GM12878 (cell line): Measurements from ENCODE around the gene FSTL4. TPM values are rescaled to one million over a fixed set of nuclear protein-coding genes. Genes with fewer than 3 reads are reported as not detected.

ENCODE experiments used
- ATAC-seq: fragments of 200-7000 bp; cut with Tn5 transposase; 3 replicates; pipeline ENCODE4 v1.9.1; 2020; ENCODE audit warnings: mild to moderate bottlenecking, moderate library complexity
- BruUV-seq: library from RNA; stranded (reverse); fragments of 400-500 nt; replicated peaks from 2 replicates; lab custom pipeline; 2021; lab: Mats Ljungman, UMichigan
- CTCF ChIA-PET: fragments of 300-600 bp; sonication (Branson Sonifier 250); formaldehyde crosslinking; extraction: SDS; loops from one replicate; lab custom pipeline; 2021; ENCODE audit warnings: inconsistent platforms; lab: Yijun Ruan, JAX
- POLR2A ChIA-PET: fragments of 350-600 bp; formaldehyde crosslinking; extraction: SDS; loops from one replicate; lab custom pipeline; 2021; ENCODE audit warnings: inconsistent platforms; lab: Charles Lee
- RAD21 ChIA-PET: fragments of 300-600 bp; sonication (Branson Sonifier 250); formaldehyde crosslinking; loops from one replicate; lab custom pipeline; 2023; ENCODE audit warnings: antibody characterized with exemption; ENCODE audit not compliant: unreplicated experiment; lab: Charles Lee
- SMC1A ChIA-PET: fragments of 300-600 bp; sonication (Branson Sonifier 250); formaldehyde crosslinking; loops from one replicate; lab custom pipeline; 2023; ENCODE audit not compliant: unreplicated experiment, uncharacterized antibody; lab: Charles Lee
- DNase-seq: peaks from one replicate; pipeline ENCODE4 v3.0.0-alpha.2; 2011; ENCODE audit warnings: low read depth, low spot score
- FAIRE-seq: peaks from 3 replicates; lab custom pipeline; 2011; peaks lifted over from hg19 to GRCh38; lab: Jason Lieb, UNC
- H2AFZ ChIP-seq: 2 replicates; pipeline ENCODE4 v1.6.0; 2011; ENCODE audit warnings: low read depth, low read length, control low read depth; ENCODE audit not compliant: control insufficient read depth
- H3K27ac ChIP-seq: 2 replicates; pipeline ENCODE4 v1.5.1; 2011; ENCODE audit warnings: control low read depth; ENCODE audit not compliant: control insufficient read depth, insufficient read depth
- H3K27me3 ChIP-seq, 2 experiments: replicated peaks in 1 of 2; 2 replicates each; pipeline versions ENCODE4 v1.6.0 to v1.6.1; 2011; ENCODE audit warnings: low read length in 1 of 2; ENCODE audit not compliant: control insufficient read depth in 2 of 2, insufficient read depth in 2 of 2
- H3K36me3 ChIP-seq, 2 experiments: 2 replicates each; pipeline ENCODE4 v1.5.1; 2011; ENCODE audit warnings: low read length in 1 of 2; ENCODE audit not compliant: control insufficient read depth in 2 of 2, insufficient read depth in 2 of 2
- H3K4me1 ChIP-seq: 2 replicates; pipeline ENCODE4 v1.6.1; 2011; ENCODE audit warnings: mild to moderate bottlenecking, low read length, moderate library complexity, mixed read lengths; ENCODE audit not compliant: control insufficient read depth, insufficient read depth
- H3K4me2 ChIP-seq: 2 replicates; pipeline ENCODE4 v1.6.0; 2011; ENCODE audit warnings: control low read depth; ENCODE audit not compliant: control insufficient read depth, insufficient read depth
- H3K4me3 ChIP-seq: fragments of 200-600 bp; sonication (generic); 2 replicates; pipeline ENCODE4 v1.5.1; 2016
- H3K79me2 ChIP-seq: 2 replicates; pipeline ENCODE4 v1.6.0; 2011; ENCODE audit warnings: low read length; ENCODE audit not compliant: control insufficient read depth, insufficient read depth
- H3K9ac ChIP-seq: 2 replicates; pipeline ENCODE4 v1.8.0; 2011; ENCODE audit warnings: low read length, control low read depth, mixed read lengths; ENCODE audit not compliant: control insufficient read depth, insufficient read depth
- H3K9me3 ChIP-seq: replicated peaks from 3 replicates; pipeline ENCODE4 v1.5.1; 2011; ENCODE audit warnings: mild to moderate bottlenecking, low read length; ENCODE audit not compliant: control insufficient read depth, insufficient read depth
- H4K20me1 ChIP-seq: 2 replicates; pipeline ENCODE4 v1.6.0; 2011; ENCODE audit not compliant: control insufficient read depth, insufficient read depth
- BHLHE40 ChIP-seq, 2 experiments: fragments of 450-650 bp in 1 of 2; IDR thresholded peaks; 2 replicates each; pipeline ENCODE4 v1.6.1; 2011 to 2017; ENCODE audit warnings: low read depth in 2 of 2, borderline replicate concordance in 1 of 2, improper control_type of control experiment in 1 of 2, low read length in 1 of 2, mild to moderate bottlenecking in 1 of 2
- FOS ChIP-seq: IDR thresholded peaks from 3 replicates; pipeline ENCODE4 v1.6.1; 2011; ENCODE audit warnings: borderline replicate concordance; ENCODE audit not compliant: insufficient read length; ENCODE audit errors: extremely low read depth
- FOXM1 ChIP-seq: IDR thresholded peaks from 2 replicates; pipeline ENCODE4 v1.6.1; 2012; ENCODE audit warnings: low read depth, mild to moderate bottlenecking, inconsistent platforms, low read length, moderate library complexity
- IRF4 ChIP-seq: IDR thresholded peaks from 2 replicates; pipeline ENCODE4 v1.6.1; 2011; ENCODE audit warnings: low read depth, low read length
- NR2C1 ChIP-seq: fragments of 450-650 bp; IDR thresholded peaks from 2 replicates; pipeline ENCODE4 v1.6.1; 2017; ENCODE audit warnings: antibody characterized with exemption, mild to moderate bottlenecking, moderate library complexity
- NR2F1 ChIP-seq: fragments of 450-650 bp; conservative IDR thresholded peaks from 2 replicates; pipeline ENCODE4 v1.6.1; 2017; ENCODE audit warnings: mild to moderate bottlenecking
- PKNOX1 ChIP-seq: fragments of 450-650 bp; IDR thresholded peaks from 2 replicates; pipeline ENCODE4 v1.6.1; 2016; ENCODE audit warnings: mild to moderate bottlenecking
- USF1 ChIP-seq: IDR thresholded peaks from 2 replicates; pipeline ENCODE4 v1.6.1; 2011; ENCODE audit warnings: borderline replicate concordance, low read depth, mild to moderate bottlenecking, moderate library complexity, mixed read lengths, low read length; ENCODE audit not compliant: insufficient read depth; ENCODE audit errors: extremely low read length
- WRNIP1 ChIP-seq: IDR thresholded peaks from 2 replicates; pipeline ENCODE4 v1.6.1; 2011; ENCODE audit warnings: low read depth, low read length, improper control_type of control experiment, borderline replicate concordance
- WGBS: methylation state at CpG from one replicate; pipeline ENCODE4 v1.1.6; 2016; ENCODE audit warnings: low lambda C conversion rate; ENCODE audit not compliant: insufficient replicate concordance, insufficient coverage; ENCODE audit errors: missing lambda C conversion rate; 5-methylcytosine and 5-hydroxymethylcytosine counted together
- in situ Hi-C: fragments of 300-500 bp; cut with MboI; formaldehyde crosslinking; loops from 9 replicates; pipeline ENCODE4 v1.14.3; 2018; ENCODE audit warnings: mixed read lengths
- intact Hi-C: fragments of 100-400 bp; cut with micrococcal nuclease; formaldehyde crosslinking; loops from one replicate; pipeline ENCODE4 v1.14.2; 2022; ENCODE audit not compliant: unreplicated experiment
- polyA plus RNA-seq, 11 experiments: library from polyadenylated mRNA; depleted of rRNA in 4 of 11; unstranded in 6 of 11; stranded (reverse) in 5 of 11; fragments of >200 nt; fragmentation: Nextera tagmentation in 4 of 11; fragmentation: Illumina TruSeq in 1 of 11; extraction: Ambion mirVana in 4 of 11; extraction: Trizol in 1 of 11; gene quantifications; 1 replicate in 1 of 11; 2 replicates in 10 of 11; pipeline versions ENCODE4 v1.2.1 to v1.2.3, GENCODE V29; 2011 to 2016; ENCODE audit warnings: inconsistent platforms in 2 of 11, missing spikeins in 2 of 11, low read depth in 1 of 11
- total RNA-seq, 4 experiments: library from RNA; depleted of rRNA in 3 of 4; stranded (reverse); fragments of >200 nt in 3 of 4; fragmentation: Illumina TruSeq in 1 of 4; extraction: Trizol in 1 of 4; gene quantifications; 2 replicates each; pipeline versions ENCODE4 v1.2.1 to v1.2.3, GENCODE V29; 2013 to 2021

Gene FSTL4
- total and polyA plus RNA-seq, 10 of the 15 experiments (the other 5 are each of a cell fraction or from before 2014, with no cell fraction given), result 0.01 to 0.79 (median 0.21) TPM; not detected in 6

- no peaks in the 10 kb centered on the region for H3K27me3 ChIP-seq
- H3K4me1 ChIP-seq, result peaks cover 6% of the 10 kb centered on the region; the same call in 1 of the 2 replicates
- 51% methylated on average over 5 of the region's 5 CpGs for WGBS
- in situ Hi-C loops (no loop called here), intact Hi-C loops (no loop called here)
- SMC1A ChIA-PET, result interaction anchor here (1.6 kb wide), 1 partner anchor 78 kb away, joined by 4 read pairs; no protein-coding TSS in a partner anchor
- H3K9me3 ChIP-seq, result no peaks in the 10 kb centered on the region
- CTCF ChIA-PET, result interaction anchor here (1.5 kb wide), 1 partner anchor 16 kb away, joined by 4 read pairs; no protein-coding TSS in a partner anchor
- H3K4me2 ChIP-seq, result no peak overlapping the region
- DNase-seq, result no peak
- no peak for ATAC-seq
- H3K9ac ChIP-seq, result no peak overlapping the region
- no peaks in the 10 kb centered on the region for H3K79me2 ChIP-seq
- RAD21 ChIA-PET, result no interaction called here
- no peak for FAIRE-seq
- H3K27ac ChIP-seq, result no peak overlapping the region
- no peak overlapping the region for H3K4me3 ChIP-seq
- POLR2A ChIA-PET, result no interaction called here
- H4K20me1 ChIP-seq, result no peaks in the 10 kb centered on the region
- H2AFZ ChIP-seq, result no peak overlapping the region
- TF ChIP-seq USF1, result no peak
- TF ChIP-seq, all 136 proteins: peak for 0
- no TSS peak for BruUV-seq
- no peaks in the 10 kb centered on the region for H3K36me3 ChIP-seq
These were observed 342.6 kb downstream of the FSTL4 start for GRCh38 chr5:133269691-133270090.

- intact Hi-C loops, result no loop called here
- CTCF ChIA-PET, result no interaction called here
These were observed 344.7 kb downstream of the FSTL4 start for GRCh38 chr5:133267601-133268000.

More at GRCh38 chr5:133267601-133268000, 344.7 kb downstream of the FSTL4 start:
- WGBS, result 0% methylated on average over 1 of the region's 1 CpG
- in situ Hi-C loops, result no loop called here
- Histone ChIP-seq H3K27me3 (no peaks in the 10 kb centered on the region), H3K4me1 (peaks cover 6% of the 10 kb centered on the region; the same call in 1 of the 2 replicates), H3K36me3 (no peaks in the 10 kb centered on the region), H3K27ac (no peak overlapping the region), H4K20me1 (no peaks in the 10 kb centered on the region), H2AFZ (no peak overlapping the region), H3K9me3 (no peaks in the 10 kb centered on the region), H3K4me2 (no peak overlapping the region), H3K79me2 (no peaks in the 10 kb centered on the region), H3K9ac (no peak overlapping the region), H3K4me3 (no peak overlapping the region)
- ChIA-PET RAD21 (interaction anchor here (0.7 to 1.3 kb wide), 3 partner anchors 23 to 27 kb away, joined by 3 to 5 read pairs (median 3); no protein-coding TSS in a partner anchor), SMC1A (interaction anchor here (1.0 kb wide), 2 partner anchors 10 to 19 kb away, joined by 3 to 5 read pairs; no protein-coding TSS in a partner anchor), POLR2A (interaction anchor here (0.6 kb wide), 1 partner anchor 128 kb away, joined by 3 read pairs; no protein-coding TSS in a partner anchor)
- TF ChIP-seq PKNOX1, result peak; percentile 65
- TF ChIP-seq WRNIP1, result no peak
- TF ChIP-seq FOXM1, result no peak
- TF ChIP-seq FOS, result no peak
- TF ChIP-seq BHLHE40 (IDR thresholded peaks at IDR 0.05; ENCODE audit: borderline replicate concordance in 1 of 2, low read depth in 2 of 2, low read length in 1 of 2), result peak; percentile 62 to 82
- TF ChIP-seq IRF4, result no peak
- TF ChIP-seq NR2C1, result peak; percentile 59; the same call in 1 of the 2 replicates
- TF ChIP-seq NR2F1, result peak; percentile 77
- no peak; the same call in 2 of the 3 replicates for ATAC-seq
- DNase-seq, result no peak
- BruUV-seq, result no TSS peak
- no peak for FAIRE-seq
